SK-N-SH treated with all-trans-retinoic acid at 6 μM for 48 hours (cell line): ENCODE data around the gene GDF9.
A peak's percentile ranks its signal among the peaks of the same experiment; 100 is the strongest.

Experiments used
- ATAC-seq: fragments of 200-7000 bp; cut with Tn5 transposase; 3 replicates; pipeline ENCODE4 v1.9.1; 2020; ENCODE audit warnings: mild to moderate bottlenecking, moderate library complexity
- ARNTL ChIP-seq: fragments of 450-650 bp; formaldehyde crosslinking; IDR thresholded peaks from 2 replicates; pipeline ENCODE4 v1.5.0; 2020; ENCODE audit warnings: low read depth, mild to moderate bottlenecking, moderate library complexity, borderline replicate concordance
- BACH2 ChIP-seq: fragments of 250-450 bp; sonication (Bioruptor Pico); IDR thresholded peaks from 2 replicates; pipeline ENCODE4 v1.9.0; 2021; ENCODE audit warnings: mild to moderate bottlenecking, borderline replicate concordance
- CREB5 ChIP-seq: fragments of 250-450 bp; sonication (Bioruptor Pico); IDR thresholded peaks from 2 replicates; pipeline ENCODE4 v1.5.1; 2020; ENCODE audit warnings: low read depth, mild to moderate bottlenecking, moderate library complexity
- CSDC2 ChIP-seq: fragments of 250-450 bp; sonication (Bioruptor Pico); IDR thresholded peaks from 2 replicates; pipeline ENCODE4 v1.5.0; 2020; ENCODE audit warnings: mild to moderate bottlenecking, moderate library complexity
- CSRNP3 ChIP-seq: fragments of 250-450 bp; sonication (Bioruptor Pico); IDR thresholded peaks from 2 replicates; pipeline ENCODE4 v1.5.1; 2021; ENCODE audit warnings: mild to moderate bottlenecking, moderate library complexity
- ESRRG ChIP-seq: fragments of 250-450 bp; sonication (Bioruptor Pico); IDR thresholded peaks from 2 replicates; pipeline ENCODE4 v1.6.1; 2021; ENCODE audit warnings: mild to moderate bottlenecking
- GLIS3 ChIP-seq: fragments of 250-450 bp; sonication (Bioruptor Pico); IDR thresholded peaks from 2 replicates; pipeline ENCODE4 v1.5.0; 2020; ENCODE audit warnings: mild to moderate bottlenecking, moderate library complexity
- ISL1 ChIP-seq: fragments of 250-450 bp; sonication (Bioruptor Pico); IDR thresholded peaks from 2 replicates; pipeline ENCODE4 v2.1.2; 2022; ENCODE audit warnings: mild to moderate bottlenecking, moderate library complexity
- OSR1 ChIP-seq: fragments of 250-450 bp; sonication (Bioruptor Pico); IDR thresholded peaks from 2 replicates; pipeline ENCODE4 v1.8.0; 2022; ENCODE audit warnings: moderate library complexity, mild to moderate bottlenecking, inconsistent platforms
- POU6F1 ChIP-seq: fragments of 250-450 bp; sonication (Bioruptor Pico); IDR thresholded peaks from 2 replicates; pipeline ENCODE4 v1.8.0; 2021; ENCODE audit warnings: low read depth, mild to moderate bottlenecking, moderate library complexity, borderline replicate concordance
- PPARA ChIP-seq: fragments of 250-450 bp; sonication (Bioruptor Pico); IDR thresholded peaks from 2 replicates; pipeline ENCODE4 v1.5.0; 2020; ENCODE audit warnings: mild to moderate bottlenecking, borderline replicate concordance
- RARB ChIP-seq: fragments of 250-450 bp; sonication (Bioruptor Pico); IDR thresholded peaks from 2 replicates; pipeline ENCODE4 v1.8.0; 2021; ENCODE audit warnings: mild to moderate bottlenecking, moderate library complexity
- SNAI2 ChIP-seq: fragments of 250-450 bp; sonication (Bioruptor Pico); IDR thresholded peaks from 2 replicates; pipeline ENCODE4 v1.5.0; 2020; ENCODE audit warnings: mild to moderate bottlenecking, moderate library complexity
- TOX ChIP-seq: fragments of 250-450 bp; sonication (Bioruptor Pico); IDR thresholded peaks from 2 replicates; pipeline ENCODE4 v1.8.0; 2021; ENCODE audit warnings: mild to moderate bottlenecking, moderate library complexity, borderline replicate concordance
- ZC3H10 ChIP-seq: fragments of 250-450 bp; sonication (Bioruptor Pico); IDR thresholded peaks from 2 replicates; pipeline ENCODE4 v1.5.1; 2021; ENCODE audit warnings: mild to moderate bottlenecking, moderate library complexity
- ZFP3 ChIP-seq: fragments of 250-450 bp; sonication (Bioruptor Pico); IDR thresholded peaks from 2 replicates; pipeline ENCODE4 v1.5.0; 2020; ENCODE audit warnings: mild to moderate bottlenecking, moderate library complexity
- ZNF565 ChIP-seq: fragments of 450-650 bp; formaldehyde crosslinking; conservative IDR thresholded peaks from 2 replicates; pipeline ENCODE4 v1.5.0; 2020; ENCODE audit warnings: low read depth, mild to moderate bottlenecking, moderate library complexity
- ZNF70 ChIP-seq: fragments of 450-650 bp; formaldehyde crosslinking; IDR thresholded peaks from 2 replicates; pipeline ENCODE4 v1.5.0; 2020; ENCODE audit warnings: mild to moderate bottlenecking, moderate library complexity
- ZNF8 ChIP-seq: fragments of 450-650 bp; formaldehyde crosslinking; IDR thresholded peaks from 2 replicates; pipeline ENCODE4 v1.5.0; 2020; ENCODE audit warnings: mild to moderate bottlenecking, moderate library complexity

The GDF9 gene

GRCh38 chr5:132821791-132822190 lies 44.5 kb downstream of the GDF9 start (continued):
- TF ChIP-seq POU6F1 (no peak), ZNF70 (CRISPR knock-in tag) (no peak), TOX (CRISPR knock-in tag) (no peak), PPARA (CRISPR knock-in tag) (no peak), CREB5 (no peak), ZC3H10 (CRISPR knock-in tag) (no peak), ESRRG (CRISPR knock-in tag) (no peak), BACH2 (CRISPR knock-in tag) (no peak)

- TF ChIP-seq RARB (CRISPR knock-in tag) (no peak), OSR1 (no peak), ZC3H10 (CRISPR knock-in tag) (no peak), ESRRG (CRISPR knock-in tag) (no peak), ISL1 (CRISPR knock-in tag) (no peak), CSDC2 (CRISPR knock-in tag) (no peak), ZNF8 (no peak), ZNF565 (no peak), CSRNP3 (CRISPR knock-in tag) (no peak), BACH2 (CRISPR knock-in tag) (no peak), GLIS3 (CRISPR knock-in tag) (no peak), PPARA (CRISPR knock-in tag) (no peak), CREB5 (no peak), POU6F1 (no peak)
- no peak for ATAC-seq
Observed at GRCh38 chr5:132821350-132821749, 44.9 kb downstream of the GDF9 start.

GRCh38 chr5:132820162-132820754 lies 46.0 kb downstream of the GDF9 start:
- no peak for TF ChIP-seq RARB (CRISPR knock-in tag)
- TF ChIP-seq CSRNP3 (CRISPR knock-in tag): no peak
- no peak for TF ChIP-seq BACH2 (CRISPR knock-in tag)
- TF ChIP-seq ARNTL (CRISPR knock-in tag): no peak
- TF ChIP-seq ZFP3: no peak
- no peak for TF ChIP-seq SNAI2 (CRISPR knock-in tag)
- no peak for TF ChIP-seq ZNF565
- no peak for TF ChIP-seq CSDC2 (CRISPR knock-in tag)
- TF ChIP-seq PPARA (CRISPR knock-in tag): no peak
- TF ChIP-seq OSR1: no peak
- no peak for TF ChIP-seq ZC3H10 (CRISPR knock-in tag)
- no peak for TF ChIP-seq ISL1 (CRISPR knock-in tag)
- TF ChIP-seq TOX (CRISPR knock-in tag): no peak
- ATAC-seq: peak; percentile 97
